ENCODE data around the gene ZBED4.

GRCh38 chr22:49923445-49923844 is 69.8 kb downstream of the ZBED4 start:
- no peak for TF ChIP-seq YY1 (IDR thresholded peaks at IDR 0.05; ENCODE audit: insufficient read depth, insufficient read length)
- TF ChIP-seq ZNF274 (IDR thresholded peaks at IDR 0.05; ENCODE audit: low read depth, low read length) = no peak
